HepG2 (cell line): ENCODE data around the gene PPP1R15B. TPM values are rescaled to one million over a fixed set of nuclear protein-coding genes. Genes with fewer than 3 reads are reported as not detected.

ENCODE experiments used
- AFF4 ChIP-seq: sonication (generic); formaldehyde crosslinking; IDR thresholded peaks from 2 replicates; pipeline ENCODE4 v1.4.0; 2020; ENCODE audit warnings: missing genetic modification reagents
- ARID4A ChIP-seq: sonication (generic); formaldehyde crosslinking; IDR thresholded peaks from 2 replicates; pipeline ENCODE4 v1.5.0; 2020; ENCODE audit warnings: mild to moderate bottlenecking, missing genetic modification reagents, borderline replicate concordance
- SRY ChIP-seq: sonication (generic); formaldehyde crosslinking; IDR thresholded peaks from 2 replicates; pipeline ENCODE4 v1.8.0; 2022; ENCODE audit warnings: mild to moderate bottlenecking, missing genetic modification reagents
- ZNF367 ChIP-seq: sonication (generic); formaldehyde crosslinking; IDR thresholded peaks from 2 replicates; pipeline ENCODE4 v1.4.0; 2020; ENCODE audit warnings: missing genetic modification reagents, borderline replicate concordance
- ZNF414 ChIP-seq: sonication (generic); formaldehyde crosslinking; IDR thresholded peaks from 2 replicates; pipeline ENCODE4 v1.5.0; 2020; ENCODE audit warnings: missing genetic modification reagents
- ZXDC ChIP-seq: sonication (generic); formaldehyde crosslinking; IDR thresholded peaks from 2 replicates; pipeline ENCODE4 v1.5.0; 2020; ENCODE audit warnings: mild to moderate bottlenecking, missing genetic modification reagents
- polyA plus RNA-seq, 8 experiments: library from polyadenylated mRNA; depleted of rRNA in 3 of 8; stranded (reverse) in 7 of 8; unstranded in 1 of 8; fragments of >200 nt; fragmentation: Illumina TruSeq in 4 of 8; extraction: Trizol in 4 of 8; gene quantifications; 2 replicates each; pipeline versions ENCODE4 v1.2.1 to v1.2.3, GENCODE V29; 2011 to 2016; ENCODE audit warnings: low read depth in 4 of 8, missing spikeins in 1 of 8, mixed read lengths in 1 of 8; ENCODE audit not compliant: insufficient read depth in 1 of 8
- total RNA-seq, 5 experiments: library from RNA; depleted of rRNA; stranded (reverse); fragments of >200 nt; fragmentation: Illumina TruSeq; extraction: Trizol; gene quantifications; 2 replicates each; pipeline ENCODE4 v1.2.3, GENCODE V29; 2016; ENCODE audit warnings: low read depth in 1 of 5
- TF ChIP-seq, protein P1 (sequence below): IDR thresholded peaks from 2 replicates; pipeline ENCODE4 v1.6.1; 2012; ENCODE audit warnings: inconsistent platforms

The PPP1R15B gene
- total and polyA plus RNA-seq, 2 of the 13 experiments (the other 11 are each of a cell fraction or from before 2014, with no cell fraction given) = 13.4 to 23.8 TPM

DNA sequence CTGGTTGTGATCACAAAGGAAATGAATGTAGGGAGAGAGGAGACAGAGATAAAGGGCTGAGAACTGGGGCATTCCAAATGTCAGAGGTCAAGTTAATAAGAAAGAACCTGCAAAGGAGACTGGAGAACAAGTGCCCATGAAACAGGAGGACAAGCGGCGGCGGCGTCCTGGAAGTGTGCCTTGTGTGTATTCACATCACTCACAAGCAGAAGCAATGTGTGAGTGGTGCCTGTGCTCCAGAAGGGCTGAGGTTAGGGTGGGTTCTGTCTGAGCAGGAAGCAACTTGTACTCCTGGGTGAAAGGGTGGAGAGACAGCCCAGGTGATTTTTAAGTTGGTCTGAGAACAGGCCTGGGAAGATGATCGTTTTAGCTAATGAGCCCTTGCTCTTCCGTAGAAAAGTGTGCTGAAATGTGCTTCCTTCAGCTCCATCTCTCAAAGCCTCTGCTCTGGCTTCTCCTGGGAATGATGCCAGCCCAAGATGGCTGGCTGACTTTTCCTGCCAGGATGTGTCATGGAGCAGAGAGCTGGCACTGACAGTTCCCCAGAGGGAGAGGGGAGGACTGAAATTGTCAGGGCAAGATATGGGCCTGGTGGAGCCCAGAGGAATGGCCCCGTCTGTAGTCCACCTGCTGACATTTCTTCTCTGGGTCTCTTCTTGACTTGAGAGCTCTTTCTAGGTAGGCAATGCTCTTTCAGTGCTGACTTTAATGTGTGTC, 26.8 kb downstream of the PPP1R15B start (continued):
- TF ChIP-seq AFF4 (CRISPR knock-in tag) (no peak), ZNF414 (CRISPR knock-in tag) (no peak), ZNF367 (CRISPR knock-in tag) (no peak), ZXDC (CRISPR knock-in tag) (no peak), ARID4A (CRISPR knock-in tag) (no peak), SRY (CRISPR knock-in tag) (no peak)
- TF ChIP-seq, protein P1, sequence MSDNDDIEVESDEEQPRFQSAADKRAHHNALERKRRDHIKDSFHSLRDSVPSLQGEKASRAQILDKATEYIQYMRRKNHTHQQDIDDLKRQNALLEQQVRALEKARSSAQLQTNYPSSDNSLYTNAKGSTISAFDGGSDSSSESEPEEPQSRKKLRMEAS = no peak
- TF ChIP-seq, all 625 proteins: peak for 0
